ENCODE results near the gene CHST15.

GRCh38 chr10:124107072-124107471 lies 13.7 kb upstream of the CHST15 start:
- TF ChIP-seq, protein P1, sequence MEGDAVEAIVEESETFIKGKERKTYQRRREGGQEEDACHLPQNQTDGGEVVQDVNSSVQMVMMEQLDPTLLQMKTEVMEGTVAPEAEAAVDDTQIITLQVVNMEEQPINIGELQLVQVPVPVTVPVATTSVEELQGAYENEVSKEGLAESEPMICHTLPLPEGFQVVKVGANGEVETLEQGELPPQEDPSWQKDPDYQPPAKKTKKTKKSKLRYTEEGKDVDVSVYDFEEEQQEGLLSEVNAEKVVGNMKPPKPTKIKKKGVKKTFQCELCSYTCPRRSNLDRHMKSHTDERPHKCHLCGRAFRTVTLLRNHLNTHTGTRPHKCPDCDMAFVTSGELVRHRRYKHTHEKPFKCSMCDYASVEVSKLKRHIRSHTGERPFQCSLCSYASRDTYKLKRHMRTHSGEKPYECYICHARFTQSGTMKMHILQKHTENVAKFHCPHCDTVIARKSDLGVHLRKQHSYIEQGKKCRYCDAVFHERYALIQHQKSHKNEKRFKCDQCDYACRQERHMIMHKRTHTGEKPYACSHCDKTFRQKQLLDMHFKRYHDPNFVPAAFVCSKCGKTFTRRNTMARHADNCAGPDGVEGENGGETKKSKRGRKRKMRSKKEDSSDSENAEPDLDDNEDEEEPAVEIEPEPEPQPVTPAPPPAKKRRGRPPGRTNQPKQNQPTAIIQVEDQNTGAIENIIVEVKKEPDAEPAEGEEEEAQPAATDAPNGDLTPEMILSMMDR (IDR thresholded peaks at IDR 0.05), result no peak
- no peak for TF ChIP-seq POLR2A (IDR thresholded peaks at IDR 0.05)
